Panc1 (cell line): ENCODE measurements around the gene ESYT2.

Experiments
- POLR2AphosphoS5 ChIP-seq: IDR thresholded peaks from 2 replicates; pipeline ENCODE4 v1.6.1; 2012; ENCODE audit warnings: mild to moderate bottlenecking, low read depth, low read length, moderate library complexity
- SIN3A ChIP-seq: IDR thresholded peaks from 2 replicates; pipeline ENCODE4 v1.6.1; 2012; ENCODE audit warnings: low read depth, mild to moderate bottlenecking, low read length, moderate library complexity, borderline replicate concordance; ENCODE audit not compliant: insufficient read depth
- TCF7L2 ChIP-seq: IDR thresholded peaks from 2 replicates; pipeline ENCODE4 v1.6.1; 2011; ENCODE audit warnings: mild to moderate bottlenecking, low read depth, low read length, inconsistent platforms
- TF ChIP-seq, protein P1 (sequence below): fragments of 450-650 bp; IDR thresholded peaks from 2 replicates; pipeline ENCODE4 v1.5.1; 2017; ENCODE audit warnings: mild to moderate bottlenecking
- TF ChIP-seq, protein P2 (sequence below), 2 experiments: IDR thresholded peaks; 2 replicates each; pipeline ENCODE4 v1.6.1; 2011 to 2012; ENCODE audit warnings: low read depth in 2 of 2, control low read depth in 1 of 2, low read length in 1 of 2, mild to moderate bottlenecking in 1 of 2, moderate library complexity in 1 of 2; ENCODE audit not compliant: insufficient read depth in 1 of 2

DNA sequence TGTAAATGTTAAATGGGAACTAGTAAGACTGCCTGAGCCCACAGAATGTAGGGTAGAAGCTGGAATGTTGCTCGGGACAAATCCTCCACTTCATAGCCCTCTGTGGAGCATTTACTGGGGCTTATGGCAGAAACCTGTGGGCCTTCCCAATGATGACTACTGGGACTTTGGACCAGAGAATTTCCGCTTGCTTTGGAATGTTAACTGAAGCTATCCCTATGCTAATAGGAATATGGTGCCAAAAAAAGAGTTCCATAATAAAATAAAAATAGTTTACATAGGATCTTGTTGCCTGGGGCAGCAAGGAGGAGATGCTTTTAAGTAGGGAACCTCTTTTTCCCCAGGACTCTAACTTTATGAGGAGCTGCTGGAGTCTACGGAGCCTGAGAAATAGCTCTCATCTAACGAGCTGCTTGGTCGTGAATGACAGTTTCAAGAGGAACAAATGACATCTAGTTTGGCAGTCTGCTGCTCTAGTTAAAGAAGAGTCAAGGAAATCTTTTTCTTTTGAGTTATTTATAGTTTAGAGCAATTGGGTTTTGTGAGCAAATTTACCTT lies 21.3 kb upstream of the ESYT2 start:
- TF ChIP-seq, protein P1, sequence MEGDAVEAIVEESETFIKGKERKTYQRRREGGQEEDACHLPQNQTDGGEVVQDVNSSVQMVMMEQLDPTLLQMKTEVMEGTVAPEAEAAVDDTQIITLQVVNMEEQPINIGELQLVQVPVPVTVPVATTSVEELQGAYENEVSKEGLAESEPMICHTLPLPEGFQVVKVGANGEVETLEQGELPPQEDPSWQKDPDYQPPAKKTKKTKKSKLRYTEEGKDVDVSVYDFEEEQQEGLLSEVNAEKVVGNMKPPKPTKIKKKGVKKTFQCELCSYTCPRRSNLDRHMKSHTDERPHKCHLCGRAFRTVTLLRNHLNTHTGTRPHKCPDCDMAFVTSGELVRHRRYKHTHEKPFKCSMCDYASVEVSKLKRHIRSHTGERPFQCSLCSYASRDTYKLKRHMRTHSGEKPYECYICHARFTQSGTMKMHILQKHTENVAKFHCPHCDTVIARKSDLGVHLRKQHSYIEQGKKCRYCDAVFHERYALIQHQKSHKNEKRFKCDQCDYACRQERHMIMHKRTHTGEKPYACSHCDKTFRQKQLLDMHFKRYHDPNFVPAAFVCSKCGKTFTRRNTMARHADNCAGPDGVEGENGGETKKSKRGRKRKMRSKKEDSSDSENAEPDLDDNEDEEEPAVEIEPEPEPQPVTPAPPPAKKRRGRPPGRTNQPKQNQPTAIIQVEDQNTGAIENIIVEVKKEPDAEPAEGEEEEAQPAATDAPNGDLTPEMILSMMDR, result no peak
- TF ChIP-seq, protein P2, sequence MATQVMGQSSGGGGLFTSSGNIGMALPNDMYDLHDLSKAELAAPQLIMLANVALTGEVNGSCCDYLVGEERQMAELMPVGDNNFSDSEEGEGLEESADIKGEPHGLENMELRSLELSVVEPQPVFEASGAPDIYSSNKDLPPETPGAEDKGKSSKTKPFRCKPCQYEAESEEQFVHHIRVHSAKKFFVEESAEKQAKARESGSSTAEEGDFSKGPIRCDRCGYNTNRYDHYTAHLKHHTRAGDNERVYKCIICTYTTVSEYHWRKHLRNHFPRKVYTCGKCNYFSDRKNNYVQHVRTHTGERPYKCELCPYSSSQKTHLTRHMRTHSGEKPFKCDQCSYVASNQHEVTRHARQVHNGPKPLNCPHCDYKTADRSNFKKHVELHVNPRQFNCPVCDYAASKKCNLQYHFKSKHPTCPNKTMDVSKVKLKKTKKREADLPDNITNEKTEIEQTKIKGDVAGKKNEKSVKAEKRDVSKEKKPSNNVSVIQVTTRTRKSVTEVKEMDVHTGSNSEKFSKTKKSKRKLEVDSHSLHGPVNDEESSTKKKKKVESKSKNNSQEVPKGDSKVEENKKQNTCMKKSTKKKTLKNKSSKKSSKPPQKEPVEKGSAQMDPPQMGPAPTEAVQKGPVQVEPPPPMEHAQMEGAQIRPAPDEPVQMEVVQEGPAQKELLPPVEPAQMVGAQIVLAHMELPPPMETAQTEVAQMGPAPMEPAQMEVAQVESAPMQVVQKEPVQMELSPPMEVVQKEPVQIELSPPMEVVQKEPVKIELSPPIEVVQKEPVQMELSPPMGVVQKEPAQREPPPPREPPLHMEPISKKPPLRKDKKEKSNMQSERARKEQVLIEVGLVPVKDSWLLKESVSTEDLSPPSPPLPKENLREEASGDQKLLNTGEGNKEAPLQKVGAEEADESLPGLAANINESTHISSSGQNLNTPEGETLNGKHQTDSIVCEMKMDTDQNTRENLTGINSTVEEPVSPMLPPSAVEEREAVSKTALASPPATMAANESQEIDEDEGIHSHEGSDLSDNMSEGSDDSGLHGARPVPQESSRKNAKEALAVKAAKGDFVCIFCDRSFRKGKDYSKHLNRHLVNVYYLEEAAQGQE (IDR thresholded peaks at IDR 0.05; ENCODE audit: insufficient read depth in 1 of 2, low read depth in 2 of 2, low read length in 1 of 2), result no peak
- no peak for TF ChIP-seq POLR2AphosphoS5
- TF ChIP-seq TCF7L2, result no peak
- no peak for TF ChIP-seq SIN3A
